BJ (cell line): ENCODE data around the gene TBK1. TPM values are rescaled to one million over a fixed set of nuclear protein-coding genes. Genes with fewer than 3 reads are reported as not detected.

Source experiments
- CTCF ChIA-PET: fragments of 350-600 bp; formaldehyde crosslinking; extraction: SDS; loops from one replicate; lab custom pipeline; 2021; ENCODE audit warnings: antibody characterized with exemption, inconsistent platforms; lab: Yijun Ruan, JAX
- POLR2A ChIA-PET: fragments of 300-600 bp; sonication (Branson Sonifier 250); formaldehyde crosslinking; extraction: SDS; loops from one replicate; lab custom pipeline; 2021; ENCODE audit warnings: antibody characterized with exemption; lab: Charles Lee
- DNase-seq: peaks from one replicate; pipeline ENCODE4 v3.0.0-alpha.2; 2011; ENCODE audit warnings: low read depth
- H3K27me3 ChIP-seq: 2 replicates; pipeline ENCODE4 v1.6.0; 2011; ENCODE audit warnings: low read length; ENCODE audit not compliant: control insufficient read depth, insufficient read depth
- H3K36me3 ChIP-seq: 2 replicates; pipeline ENCODE4 v1.5.1; 2011; ENCODE audit warnings: low read length; ENCODE audit not compliant: control insufficient read depth, insufficient read depth
- H3K4me3 ChIP-seq: 2 replicates; pipeline ENCODE4 v1.5.1; 2011; ENCODE audit warnings: low read depth, mild to moderate bottlenecking, control low read depth, low read length
- polyA plus RNA-seq: library from polyadenylated mRNA; depleted of rRNA; stranded (reverse); fragments of >200 nt; gene quantifications from 2 replicates; pipeline ENCODE4 v1.2.3, GENCODE V29; 2011
- TF ChIP-seq, protein P1 (sequence below): IDR thresholded peaks from 2 replicates; pipeline ENCODE4 v1.5.1; 2011; ENCODE audit warnings: low read depth, mild to moderate bottlenecking, control low read depth, inconsistent platforms, low read length, moderate library complexity; ENCODE audit not compliant: insufficient read depth

Gene TBK1
- polyA plus RNA-seq, 1 experiment: 5.7 TPM

DNA sequence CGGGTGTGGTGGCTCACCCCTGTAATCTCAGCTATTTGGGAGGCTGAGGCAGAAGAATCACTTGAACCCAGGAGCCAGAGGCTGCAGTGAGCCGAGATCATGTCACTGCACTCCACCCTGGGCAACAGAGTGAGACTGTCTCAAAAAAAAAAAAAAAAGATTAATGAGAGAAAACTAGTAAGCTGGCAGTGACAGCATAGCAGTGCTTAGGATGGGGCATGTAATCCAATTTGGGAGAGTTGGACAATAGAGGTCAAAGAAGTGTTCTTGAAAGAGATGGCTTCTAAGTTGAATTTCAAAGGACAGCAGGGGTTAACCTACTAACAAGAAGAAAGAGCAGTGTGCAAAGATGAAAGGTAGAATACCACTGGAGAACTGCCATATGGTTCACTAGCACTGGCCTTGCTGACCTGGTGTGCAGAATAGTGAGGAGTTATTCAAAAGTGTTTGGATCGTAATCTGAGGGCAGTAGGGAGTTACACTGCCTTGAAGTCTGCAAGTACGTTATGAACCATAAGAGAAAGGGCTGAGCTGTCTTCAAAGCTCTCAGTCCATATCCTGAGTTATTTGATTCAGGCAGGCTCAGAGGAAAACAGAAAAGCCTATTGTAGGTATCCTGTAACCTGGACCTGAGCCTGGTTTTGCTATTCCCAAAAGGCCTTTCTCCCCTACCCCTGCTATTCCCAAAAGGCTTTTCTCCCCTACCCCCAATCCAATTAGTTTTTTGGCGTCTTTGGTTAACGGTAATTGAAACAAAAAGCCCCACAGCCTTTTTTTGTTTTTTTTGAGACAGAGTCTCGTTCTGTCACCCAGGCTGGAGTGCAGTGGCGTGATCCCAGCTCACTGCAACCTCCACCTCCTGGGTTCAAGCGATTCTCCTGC is 44.3 kb upstream of the TBK1 start:
- ChIA-PET CTCF (interaction anchor here (0.6 kb wide), 1 partner anchor 299 kb away, joined by 3 read pairs; no protein-coding TSS in a partner anchor), POLR2A (no interaction called here)
- H3K4me3 ChIP-seq: no peak overlapping the region

GRCh38 chr12:64411427-64411826 is 40.5 kb upstream of the TBK1 start:
- DNase-seq: no peak
- Histone ChIP-seq H3K4me3 (no peak overlapping the region), H3K36me3 (peaks cover 19% of the 10 kb centered on the region), H3K27me3 (no peaks in the 10 kb centered on the region)
- ChIA-PET POLR2A (no interaction called here), CTCF (interaction anchor here (1.0 kb wide), 1 partner anchor 284 kb away, joined by 3 read pairs; no protein-coding TSS in a partner anchor)
- TF ChIP-seq, protein P1, sequence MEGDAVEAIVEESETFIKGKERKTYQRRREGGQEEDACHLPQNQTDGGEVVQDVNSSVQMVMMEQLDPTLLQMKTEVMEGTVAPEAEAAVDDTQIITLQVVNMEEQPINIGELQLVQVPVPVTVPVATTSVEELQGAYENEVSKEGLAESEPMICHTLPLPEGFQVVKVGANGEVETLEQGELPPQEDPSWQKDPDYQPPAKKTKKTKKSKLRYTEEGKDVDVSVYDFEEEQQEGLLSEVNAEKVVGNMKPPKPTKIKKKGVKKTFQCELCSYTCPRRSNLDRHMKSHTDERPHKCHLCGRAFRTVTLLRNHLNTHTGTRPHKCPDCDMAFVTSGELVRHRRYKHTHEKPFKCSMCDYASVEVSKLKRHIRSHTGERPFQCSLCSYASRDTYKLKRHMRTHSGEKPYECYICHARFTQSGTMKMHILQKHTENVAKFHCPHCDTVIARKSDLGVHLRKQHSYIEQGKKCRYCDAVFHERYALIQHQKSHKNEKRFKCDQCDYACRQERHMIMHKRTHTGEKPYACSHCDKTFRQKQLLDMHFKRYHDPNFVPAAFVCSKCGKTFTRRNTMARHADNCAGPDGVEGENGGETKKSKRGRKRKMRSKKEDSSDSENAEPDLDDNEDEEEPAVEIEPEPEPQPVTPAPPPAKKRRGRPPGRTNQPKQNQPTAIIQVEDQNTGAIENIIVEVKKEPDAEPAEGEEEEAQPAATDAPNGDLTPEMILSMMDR: no peak

More for the DNA sequence above, 44.3 kb upstream of the TBK1 start:
- no peak for DNase-seq
- TF ChIP-seq, protein P1: no peak
- Histone ChIP-seq H3K27me3 (no peaks in the 10 kb centered on the region), H3K36me3 (peaks cover 4% of the 10 kb centered on the region)

GRCh38 chr12:64412459-64412858 is 39.5 kb upstream of the TBK1 start:
- H3K4me3 ChIP-seq: no peak overlapping the region
- POLR2A ChIA-PET: no interaction called here
- CTCF ChIA-PET: no interaction called here
- H3K36me3 ChIP-seq: peaks cover 25% of the 10 kb centered on the region
- H3K27me3 ChIP-seq: no peaks in the 10 kb centered on the region
- TF ChIP-seq, protein P1: no peak
- no peak for DNase-seq

DNA sequence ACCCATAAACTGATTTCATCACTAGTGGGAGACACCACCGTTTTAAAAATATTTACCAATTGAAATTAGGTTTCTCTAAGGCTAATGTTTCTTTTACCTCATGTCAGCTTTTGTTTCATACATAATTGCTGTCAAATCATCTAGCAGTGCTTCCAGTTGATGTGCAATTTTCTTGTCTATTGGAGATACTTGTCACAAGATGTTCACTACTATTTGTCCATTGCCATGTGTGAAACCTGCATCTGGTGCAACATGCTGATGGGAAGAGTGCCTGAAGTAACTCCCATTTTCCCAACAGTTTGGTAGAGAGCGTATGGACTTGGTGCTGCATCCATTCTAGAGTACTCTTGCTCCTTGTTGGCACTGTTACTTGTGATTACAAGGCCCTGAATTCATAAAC is 38.0 kb upstream of the TBK1 start:
- no peaks in the 10 kb centered on the region for H3K27me3 ChIP-seq
- TF ChIP-seq, protein P1: no peak
- POLR2A ChIA-PET: no interaction called here
- CTCF ChIA-PET: no interaction called here
- no peak overlapping the region for H3K4me3 ChIP-seq
- peaks cover 30% of the 10 kb centered on the region for H3K36me3 ChIP-seq
- DNase-seq: no peak

GRCh38 chr12:64418209-64418608 is 33.7 kb upstream of the TBK1 start:
- TF ChIP-seq, protein P1: no peak
- no peak for DNase-seq
- POLR2A ChIA-PET: no interaction called here
- CTCF ChIA-PET: no interaction called here
- H3K27me3 ChIP-seq: no peaks in the 10 kb centered on the region
- H3K36me3 ChIP-seq: peaks cover 27% of the 10 kb centered on the region
- no peak overlapping the region for H3K4me3 ChIP-seq
